HG03469 (cell line): Measurements from ENCODE around the gene CTCF.

Source experiments
- ATAC-seq: cut with Tn5 transposase; IDR thresholded peaks from one replicate; pipeline ENCODE4 v1.9.1; 2021; ENCODE audit warnings: mild to moderate bottlenecking, moderate library complexity, moderate number of reproducible peaks; ENCODE audit not compliant: unreplicated experiment

CTCF gene

GRCh38 chr16:67547423-67548264 is 14.7 kb upstream of the CTCF start:
- ATAC-seq, result no peak

DNA sequence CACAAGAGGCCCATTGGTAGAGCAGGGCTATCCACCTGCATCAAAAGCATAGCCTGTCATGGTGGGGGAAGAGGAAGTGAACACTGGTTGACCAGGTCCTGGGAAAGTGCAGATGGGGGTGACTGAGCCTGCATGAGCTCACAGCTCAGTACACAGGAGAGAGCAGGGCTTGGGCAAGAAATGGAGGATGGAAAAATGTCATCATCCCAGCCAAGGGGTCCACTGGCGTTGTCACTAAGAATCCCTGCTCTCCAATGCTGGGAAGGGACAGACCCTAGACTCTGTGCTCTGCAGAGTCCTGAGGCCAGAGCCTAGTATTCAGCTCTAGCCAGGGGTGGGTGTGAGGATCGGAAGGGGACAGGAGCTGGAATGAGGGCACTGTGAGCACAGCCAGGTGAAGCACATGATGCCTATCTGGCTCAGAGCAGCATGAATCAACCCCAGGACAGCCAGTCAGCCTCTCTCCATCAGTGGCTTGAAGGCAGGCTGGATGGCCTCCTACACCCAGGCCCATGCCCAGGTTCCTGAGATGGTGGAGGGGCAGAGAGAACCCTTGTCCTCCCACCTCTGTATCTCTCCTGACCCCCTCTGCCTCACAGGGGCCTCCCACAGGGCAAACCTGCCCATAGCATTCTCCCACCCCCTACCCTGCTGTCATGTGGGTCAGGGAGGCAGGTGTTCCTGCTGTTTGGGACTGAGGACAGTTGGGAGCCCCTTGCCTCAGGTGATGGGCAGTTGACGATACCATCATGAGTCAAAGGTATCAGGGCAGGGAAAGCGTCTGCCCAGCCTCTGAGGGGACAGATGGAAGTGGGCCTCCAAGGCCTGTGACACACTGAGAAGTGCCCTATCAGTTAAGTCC is 13.8 kb upstream of the CTCF start:
- ATAC-seq, result no peak

DNA sequence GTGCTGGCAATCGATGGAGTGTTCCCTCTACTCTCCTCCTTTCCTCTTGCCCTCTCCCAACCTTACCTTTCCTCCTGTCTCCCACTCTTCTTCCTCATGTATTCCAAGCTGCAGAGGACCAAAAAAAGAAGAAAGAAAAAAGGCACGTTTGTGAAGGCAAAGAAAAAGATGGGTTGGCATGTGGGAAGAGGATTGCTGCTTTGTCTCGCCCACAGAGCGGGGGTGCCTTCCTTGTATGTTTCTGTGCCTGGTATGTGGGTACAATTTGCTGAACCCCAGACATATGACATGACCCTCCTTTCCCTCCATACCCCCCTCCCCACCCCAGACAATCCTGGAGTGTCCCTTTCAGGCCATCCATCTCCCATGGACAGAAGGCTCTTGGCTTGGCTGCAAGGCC is 13.1 kb upstream of the CTCF start:
- ATAC-seq, result no peak

DNA sequence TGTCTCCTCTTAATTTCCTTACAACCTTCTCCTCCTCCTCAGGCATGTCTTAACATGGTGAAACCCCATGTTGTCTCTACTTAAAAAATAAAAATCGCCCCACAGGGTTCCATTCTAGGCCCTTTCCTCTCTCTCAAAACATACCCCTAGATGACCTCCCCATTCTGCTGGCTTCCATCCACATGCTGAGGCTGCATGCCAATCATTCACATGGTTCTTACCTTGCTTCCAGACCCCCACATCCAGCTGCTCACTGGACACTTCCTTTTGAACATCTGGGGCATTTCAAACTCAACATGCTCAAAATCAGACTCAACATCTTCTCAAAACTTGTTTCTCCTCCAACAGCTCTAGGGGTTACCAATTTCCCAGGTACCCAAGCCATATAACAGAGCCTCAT is 12.4 kb upstream of the CTCF start:
- no peak for ATAC-seq

GRCh38 chr16:67551091-67551490 is 11.2 kb upstream of the CTCF start:
- ATAC-seq, result no peak

DNA sequence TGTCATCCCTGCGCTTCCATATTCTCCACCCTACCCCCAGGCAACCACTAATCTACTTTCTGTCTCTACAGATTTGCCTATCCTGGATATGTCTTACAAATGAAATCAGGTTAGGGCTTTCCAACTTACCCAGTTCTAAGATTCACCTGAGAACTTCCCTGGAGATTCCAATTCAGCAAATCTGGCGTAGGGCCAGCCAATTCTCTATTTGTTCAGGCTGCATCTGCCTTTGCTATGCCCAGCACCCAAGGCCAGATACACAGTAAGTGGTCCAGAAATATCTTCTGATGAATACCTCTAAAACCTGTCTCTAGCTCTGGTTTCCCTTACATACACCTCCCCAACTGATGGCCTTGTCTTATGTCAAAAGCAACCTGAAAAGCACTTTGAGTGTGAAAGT is 10.4 kb upstream of the CTCF start:
- ATAC-seq, result no peak

- no peak for ATAC-seq
Measured at GRCh38 chr16:67552476-67552875, 9.8 kb upstream of the CTCF start.

GRCh38 chr16:67555795-67556212 is 6.5 kb upstream of the CTCF start:
- no peak for ATAC-seq

GRCh38 chr16:67558859-67559258 is 3.5 kb upstream of the CTCF start:
- ATAC-seq, result no peak

DNA sequence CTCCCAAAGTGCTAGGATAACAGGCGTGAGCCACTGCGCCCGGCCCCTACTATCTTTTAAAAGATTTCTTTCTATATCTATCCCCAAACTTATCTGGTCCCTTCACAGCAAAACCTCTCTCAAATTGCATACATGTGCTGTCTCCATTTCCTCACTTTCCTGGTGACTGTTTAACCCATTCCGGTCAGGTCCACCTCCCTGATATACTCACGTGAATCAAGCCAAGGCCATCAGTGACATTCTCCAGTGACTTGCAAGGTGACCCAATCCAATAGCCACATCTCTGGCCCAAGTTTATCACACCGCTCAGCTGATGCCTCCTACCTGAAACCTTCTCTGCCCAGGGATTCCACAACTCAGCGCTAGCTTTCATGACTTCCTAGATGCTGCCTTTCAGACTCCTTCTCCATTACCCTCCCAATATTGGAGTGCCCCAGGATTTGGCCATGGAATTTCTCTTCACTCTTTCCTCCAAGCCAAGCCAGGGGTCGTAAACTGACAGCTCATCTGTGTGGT is 1.4 kb upstream of the CTCF start:
- no peak for ATAC-seq

DNA sequence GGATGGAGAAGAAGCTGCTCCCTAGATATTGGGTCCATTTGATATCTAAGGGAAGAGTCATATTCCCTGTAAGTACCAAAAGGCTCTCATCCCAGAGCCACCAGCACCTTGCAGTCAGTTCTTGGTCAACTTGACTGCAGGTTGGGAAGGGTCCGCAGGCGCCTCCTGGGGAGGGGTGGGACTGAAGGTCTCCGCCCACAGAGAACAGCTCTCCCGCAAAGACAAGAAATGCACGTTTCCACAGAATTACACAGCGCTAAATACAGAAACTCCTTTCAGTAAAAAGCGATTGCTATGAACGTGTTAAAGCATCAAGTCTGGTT is 864 bp upstream of the CTCF start:
- no peak for ATAC-seq

DNA sequence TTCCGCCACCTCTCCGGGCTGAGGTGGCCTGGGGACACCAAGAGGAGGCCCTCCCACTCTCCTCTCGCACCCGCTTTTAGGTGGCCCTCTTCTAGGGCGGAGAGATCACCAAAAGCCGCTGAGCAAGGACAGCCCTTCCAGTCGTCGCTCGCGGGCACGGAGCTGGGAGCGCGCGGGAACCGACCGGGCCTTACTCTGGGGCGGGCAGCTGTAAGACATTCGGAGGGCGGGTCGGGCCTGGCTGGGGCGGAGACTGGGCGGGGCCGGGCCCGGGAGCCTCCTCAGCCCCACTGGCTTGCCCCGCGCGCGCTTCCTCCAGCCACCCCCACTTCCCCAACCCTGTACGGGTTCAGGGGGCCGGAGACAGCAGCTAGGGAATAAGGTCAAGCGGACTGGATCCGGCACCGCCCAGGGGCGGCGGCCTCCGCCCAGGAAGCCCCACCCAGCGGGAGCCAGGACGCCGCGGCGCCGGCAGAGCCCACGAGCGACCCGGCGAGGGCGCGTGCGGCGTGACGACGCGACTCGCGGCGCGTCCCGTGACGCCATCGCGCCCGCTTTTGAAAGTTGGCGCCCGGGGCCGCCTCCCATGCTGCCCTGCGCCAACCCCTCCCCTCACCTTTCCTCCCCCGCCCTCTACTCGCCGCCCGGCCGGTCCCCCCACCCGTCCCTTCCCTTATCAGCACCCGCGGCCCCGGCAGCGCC is 351 bp upstream of the CTCF start:
- peak; percentile 66 for ATAC-seq

- ATAC-seq, result peak; percentile 9
Measured at GRCh38 chr16:67562918-67563707, 787 bp downstream of the CTCF start.

DNA sequence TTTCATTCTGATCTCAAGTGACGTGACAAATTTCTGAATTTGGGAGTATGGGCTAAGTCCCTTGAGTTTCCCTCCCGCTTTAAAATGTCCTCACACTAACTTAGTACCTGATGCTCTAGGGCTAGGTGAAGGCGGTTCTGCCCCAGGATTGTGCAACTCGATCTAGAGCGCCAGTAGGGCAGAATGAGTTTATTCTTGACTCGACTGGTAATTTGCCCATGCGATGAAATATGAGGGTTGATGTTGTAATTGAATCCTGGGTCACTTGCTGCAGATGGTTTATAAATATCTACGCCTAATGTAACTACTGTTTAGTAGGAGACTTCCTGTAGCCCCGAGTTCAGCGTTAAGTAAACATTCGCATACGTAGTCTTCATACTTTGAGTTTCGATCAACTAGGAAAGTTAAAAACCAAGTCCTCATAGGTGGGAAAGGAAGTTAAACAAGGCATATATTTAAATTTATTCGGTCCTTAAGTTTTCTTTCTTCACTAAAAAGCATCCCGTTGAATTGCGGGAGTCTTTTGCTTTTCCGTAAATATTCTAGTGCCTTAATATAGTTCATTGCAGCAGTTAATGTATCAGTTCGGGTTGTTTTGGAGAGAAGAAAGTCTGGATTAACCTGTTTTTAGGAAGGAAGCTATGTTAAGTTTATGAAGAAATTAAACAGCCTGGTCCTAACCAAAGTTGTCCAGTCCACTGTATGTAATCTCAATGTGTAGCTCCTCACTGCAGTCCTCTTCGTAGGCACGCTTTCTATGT is 1.6 kb downstream of the CTCF start:
- no peak for ATAC-seq

DNA sequence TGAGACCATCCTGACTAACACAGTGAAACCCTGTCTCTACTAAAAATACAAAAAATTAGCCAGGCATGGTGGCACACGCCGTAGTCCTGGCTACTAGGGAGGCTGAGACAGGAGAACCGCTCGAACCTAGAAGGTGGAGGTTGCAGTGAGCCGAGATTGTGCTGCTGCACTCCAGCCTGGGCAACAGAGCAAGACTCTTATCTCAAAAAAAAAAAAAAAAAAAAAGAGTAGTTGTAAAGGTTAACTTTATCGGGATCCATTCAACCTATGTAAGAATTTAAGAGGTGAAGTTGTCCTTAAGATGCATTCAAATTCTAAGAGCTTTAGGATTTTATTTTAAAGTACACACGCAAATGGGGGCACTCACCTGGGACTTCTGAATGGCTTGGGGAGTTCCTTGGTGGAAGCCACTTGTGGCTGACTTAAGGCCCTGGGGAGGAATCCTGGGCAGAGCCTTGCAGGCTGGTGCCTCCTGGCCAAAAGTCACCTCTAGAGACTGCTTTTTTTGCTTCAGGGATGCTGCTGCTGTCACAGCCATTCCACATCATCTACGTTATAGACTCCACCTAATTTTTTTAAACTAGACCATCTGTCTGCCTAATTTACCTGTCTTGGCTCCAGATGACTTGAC is 3.3 kb downstream of the CTCF start:
- ATAC-seq, result no peak

DNA sequence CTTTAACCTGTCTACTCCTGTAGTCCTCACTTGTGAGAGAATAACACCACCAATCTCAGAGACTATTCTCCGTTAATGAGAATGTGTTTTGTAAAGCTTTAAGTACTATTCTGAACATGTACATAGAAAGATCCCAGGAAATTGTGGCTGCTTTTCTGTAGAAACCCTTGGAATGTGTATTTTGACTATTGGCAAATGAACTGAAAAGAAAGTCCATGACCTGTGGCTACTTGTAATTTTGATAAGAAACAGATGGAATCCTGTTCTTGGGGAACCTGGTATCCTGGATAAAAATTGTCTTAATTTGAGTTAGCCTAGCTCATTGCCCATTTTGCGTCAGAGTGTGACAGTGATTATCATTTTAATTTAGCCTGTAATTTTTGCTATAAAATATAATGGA is 9.1 kb downstream of the CTCF start:
- no peak for ATAC-seq

- no peak for ATAC-seq
Measured at GRCh38 chr16:67571981-67572431, 9.7 kb downstream of the CTCF start.

DNA sequence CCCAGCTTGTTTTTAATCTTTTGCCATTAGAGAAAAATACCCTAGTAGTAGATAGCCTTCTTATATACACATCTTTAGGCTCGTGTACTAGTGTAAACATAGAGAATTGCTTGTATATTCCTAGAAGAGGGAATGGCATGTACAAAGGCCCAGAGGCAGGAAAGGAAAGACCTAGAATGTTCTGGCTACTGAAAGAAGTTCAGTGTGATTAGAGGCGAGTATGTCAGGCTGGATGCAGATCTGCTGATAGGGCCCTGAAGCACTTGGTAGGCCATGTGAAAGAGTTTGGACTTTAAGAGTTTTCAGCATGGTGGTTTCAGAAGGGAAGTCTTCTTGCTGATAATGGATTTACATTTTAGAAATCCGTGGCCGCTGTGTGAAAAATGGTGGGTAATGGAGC is 17.4 kb downstream of the CTCF start:
- no peak for ATAC-seq

GRCh38 chr16:67580202-67580601 is 17.9 kb downstream of the CTCF start:
- no peak for ATAC-seq
